Measurements from ENCODE around the gene NACA. TPM values are rescaled to one million over a fixed set of nuclear protein-coding genes. Genes with fewer than 3 reads are reported as not detected.

NACA gene
- total and polyA plus RNA-seq, 2 of the 13 experiments (the other 11 are each of a cell fraction or from before 2014, with no cell fraction given), result 799 to 1,700 TPM

GRCh38 chr12:56682323-56682722 is 42.8 kb downstream of the NACA start (continued):
- TF ChIP-seq, protein P1, sequence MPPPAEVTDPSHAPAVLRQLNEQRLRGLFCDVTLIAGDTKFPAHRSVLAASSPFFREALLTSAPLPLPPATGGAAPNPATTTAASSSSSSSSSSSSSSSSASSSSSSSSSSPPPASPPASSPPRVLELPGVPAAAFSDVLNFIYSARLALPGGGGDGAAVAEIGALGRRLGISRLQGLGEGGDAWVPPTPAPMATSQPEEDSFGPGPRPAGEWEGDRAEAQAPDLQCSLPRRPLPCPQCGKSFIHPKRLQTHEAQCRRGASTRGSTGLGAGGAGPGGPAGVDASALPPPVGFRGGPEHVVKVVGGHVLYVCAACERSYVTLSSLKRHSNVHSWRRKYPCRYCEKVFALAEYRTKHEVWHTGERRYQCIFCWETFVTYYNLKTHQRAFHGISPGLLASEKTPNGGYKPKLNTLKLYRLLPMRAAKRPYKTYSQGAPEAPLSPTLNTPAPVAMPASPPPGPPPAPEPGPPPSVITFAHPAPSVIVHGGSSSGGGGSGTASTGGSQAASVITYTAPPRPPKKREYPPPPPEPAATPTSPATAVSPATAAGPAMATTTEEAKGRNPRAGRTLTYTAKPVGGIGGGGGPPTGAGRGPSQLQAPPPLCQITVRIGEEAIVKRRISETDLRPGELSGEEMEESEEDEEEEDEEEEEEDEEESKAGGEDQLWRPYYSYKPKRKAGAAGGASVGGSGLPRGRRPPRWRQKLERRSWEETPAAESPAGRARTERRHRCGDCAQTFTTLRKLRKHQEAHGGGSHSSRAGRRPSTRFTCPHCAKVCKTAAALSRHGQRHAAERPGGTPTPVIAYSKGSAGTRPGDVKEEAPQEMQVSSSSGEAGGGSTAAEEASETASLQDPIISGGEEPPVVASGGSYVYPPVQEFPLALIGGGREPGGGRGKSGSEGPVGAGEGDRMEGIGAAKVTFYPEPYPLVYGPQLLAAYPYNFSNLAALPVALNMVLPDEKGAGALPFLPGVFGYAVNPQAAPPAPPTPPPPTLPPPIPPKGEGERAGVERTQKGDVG (CRISPR knock-in tag; IDR thresholded peaks at IDR 0.05; ENCODE audit: borderline replicate concordance), result no peak
- TF ChIP-seq ZMYM4 (CRISPR knock-in tag; IDR thresholded peaks at IDR 0.05), result no peak
- no peak for TF ChIP-seq CREB1 (IDR thresholded peaks at IDR 0.05)
- TF ChIP-seq CREB1 (CRISPR knock-in tag; IDR thresholded peaks at IDR 0.05), result no peak
- no peak for TF ChIP-seq RELA (CRISPR knock-in tag; IDR thresholded peaks at IDR 0.05)
- TF ChIP-seq, protein P2, sequence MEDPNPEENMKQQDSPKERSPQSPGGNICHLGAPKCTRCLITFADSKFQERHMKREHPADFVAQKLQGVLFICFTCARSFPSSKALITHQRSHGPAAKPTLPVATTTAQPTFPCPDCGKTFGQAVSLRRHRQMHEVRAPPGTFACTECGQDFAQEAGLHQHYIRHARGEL (CRISPR knock-in tag; IDR thresholded peaks at IDR 0.05), result no peak
- TF ChIP-seq BATF2 (CRISPR knock-in tag; IDR thresholded peaks at IDR 0.05), result no peak
- TF ChIP-seq ZNF713 (CRISPR knock-in tag; IDR thresholded peaks at IDR 0.05), result no peak
- TF ChIP-seq CEBPG (CRISPR knock-in tag; IDR thresholded peaks at IDR 0.05), result no peak
